Loucy (cell line): ENCODE measurements around the gene PDGFB.

Experiments
- H2AFZ ChIP-seq: fragments of 200-600 bp; sonication (generic); 2 replicates; pipeline ENCODE4 v1.6.0; 2016; ENCODE audit warnings: antibody characterized with exemption, mild to moderate bottlenecking, low read length, moderate library complexity
- H3F3A ChIP-seq: fragments of 200-600 bp; 2 replicates; pipeline ENCODE4 v1.6.0; 2016; ENCODE audit warnings: antibody characterized with exemption, low read depth, mild to moderate bottlenecking
- H3K27me3 ChIP-seq: fragments of 200-600 bp; sonication (generic); 2 replicates; pipeline ENCODE4 v1.6.1; 2014; ENCODE audit warnings: low read length, mild to moderate bottlenecking; ENCODE audit not compliant: insufficient read depth, poor library complexity, severe bottlenecking
- H3K36me3 ChIP-seq: fragments of 200-600 bp; sonication (generic); 2 replicates; pipeline ENCODE4 v1.6.1; 2016; ENCODE audit warnings: low read length; ENCODE audit not compliant: insufficient read depth
- H3K4me1 ChIP-seq: fragments of 200-600 bp; sonication (generic); 2 replicates; pipeline ENCODE4 v1.5.1; 2014; ENCODE audit warnings: low read length, mild to moderate bottlenecking; ENCODE audit not compliant: insufficient read depth, poor library complexity, severe bottlenecking
- H3K4me2 ChIP-seq: fragments of 200-600 bp; sonication (generic); 2 replicates; pipeline ENCODE4 v1.6.0; 2014; ENCODE audit warnings: antibody characterized with exemption, low read length, low read depth, mild to moderate bottlenecking; ENCODE audit not compliant: poor library complexity, severe bottlenecking
- H3K4me3 ChIP-seq: fragments of 200-600 bp; sonication (generic); 2 replicates; pipeline ENCODE4 v1.5.1; 2014; ENCODE audit warnings: low read length, mild to moderate bottlenecking, mixed read lengths; ENCODE audit not compliant: poor library complexity, severe bottlenecking
- H3K79me2 ChIP-seq: fragments of 200-600 bp; sonication (generic); 2 replicates; pipeline ENCODE4 v1.6.1; 2014; ENCODE audit warnings: low read length; ENCODE audit not compliant: insufficient read depth
- H3K9ac ChIP-seq: fragments of 200-600 bp; sonication (generic); 2 replicates; pipeline ENCODE4 v1.6.0; 2014; ENCODE audit warnings: mild to moderate bottlenecking, low read depth, low read length, moderate library complexity; ENCODE audit not compliant: poor library complexity, severe bottlenecking
- H3K9me2 ChIP-seq: fragments of 200-600 bp; sonication (generic); replicated peaks from 2 replicates; pipeline ENCODE4 v1.6.1; 2016; ENCODE audit warnings: low read depth, low read length, mixed read lengths
- H3K9me3 ChIP-seq: fragments of 200-600 bp; sonication (generic); 2 replicates; pipeline ENCODE4 v1.6.1; 2014; ENCODE audit warnings: mild to moderate bottlenecking, antibody characterized with exemption, low read length, low read depth; ENCODE audit not compliant: insufficient read depth
- H4K20me1 ChIP-seq: fragments of 200-600 bp; sonication (generic); 2 replicates; pipeline ENCODE4 v1.6.0; 2014; ENCODE audit warnings: antibody characterized with exemption, low read length, mild to moderate bottlenecking; ENCODE audit not compliant: insufficient read depth, poor library complexity, severe bottlenecking
- EZH2phosphoT487 ChIP-seq: fragments of 200-600 bp; IDR thresholded peaks from 2 replicates; pipeline ENCODE4 v1.6.1; 2018; ENCODE audit warnings: antibody characterized with exemption, mild to moderate bottlenecking, moderate library complexity, borderline replicate concordance
- TF ChIP-seq, protein P1 (sequence below): fragments of 200-600 bp; sonication (generic); conservative IDR thresholded peaks from 2 replicates; pipeline ENCODE4 v1.5.1; 2014; ENCODE audit warnings: mild to moderate bottlenecking, antibody characterized with exemption, low read length

PDGFB gene

DNA sequence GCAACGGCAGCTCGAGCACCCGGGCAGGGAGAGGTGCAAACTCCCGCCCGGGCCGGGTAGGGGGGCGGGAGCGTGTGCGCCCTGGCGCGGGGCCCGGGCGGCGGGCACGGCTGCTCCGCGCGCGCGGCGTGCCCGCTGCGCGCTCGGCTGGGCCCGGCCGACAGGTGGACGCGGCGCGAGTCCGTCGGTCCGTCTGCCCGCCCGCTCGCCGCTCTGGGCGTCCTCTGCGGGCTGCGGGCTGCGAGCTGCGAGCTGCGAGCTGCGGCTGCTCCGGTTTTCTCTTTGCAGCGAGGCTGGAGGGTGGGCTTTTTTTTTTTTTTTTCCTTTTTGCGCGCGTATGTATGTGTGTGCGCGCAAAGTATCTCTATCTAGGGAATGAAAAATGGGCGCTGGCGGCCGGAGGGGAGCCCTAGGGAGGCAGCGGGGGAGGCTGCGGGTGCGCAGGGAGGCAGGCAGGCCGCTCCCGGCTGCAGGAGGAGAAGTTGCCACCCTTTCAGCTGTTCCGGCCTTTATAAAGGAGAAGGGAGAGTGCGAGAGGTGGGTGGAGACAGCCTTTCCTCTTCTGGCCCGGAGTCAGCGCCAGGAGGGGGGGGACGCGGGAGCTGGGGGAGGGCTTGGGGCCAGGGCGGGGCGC, at the start of gene PDGFB:
Gene PDGFB, minus strand, starts transcription at position 487 of the 634 bp plus-strand sequence. CDS start 1,019 bp downstream, outside the sequence.
- Histone ChIP-seq H4K20me1 (no peaks in the 10 kb centered on the region), H3K79me2 (no peaks in the 10 kb centered on the region), H3K4me2 (peak within 1 kb of the TSS; percentile 33), H3K4me1 (peaks cover 10% of the 10 kb centered on the region), H3K9ac (no peak within 1 kb of the TSS), H2AFZ (no peak within 1 kb of the TSS), H3K27me3 (peaks cover 36% of the 10 kb centered on the region), H3K4me3 (peak within 1 kb of the TSS; percentile 61), H3F3A (no peaks in the 10 kb centered on the region), H3K9me2 (no peaks in the 10 kb centered on the region), H3K9me3 (no peaks in the 10 kb centered on the region), H3K36me3 (no peaks in the 10 kb centered on the region)
- TF ChIP-seq EZH2phosphoT487: no peak
- TF ChIP-seq, protein P1, sequence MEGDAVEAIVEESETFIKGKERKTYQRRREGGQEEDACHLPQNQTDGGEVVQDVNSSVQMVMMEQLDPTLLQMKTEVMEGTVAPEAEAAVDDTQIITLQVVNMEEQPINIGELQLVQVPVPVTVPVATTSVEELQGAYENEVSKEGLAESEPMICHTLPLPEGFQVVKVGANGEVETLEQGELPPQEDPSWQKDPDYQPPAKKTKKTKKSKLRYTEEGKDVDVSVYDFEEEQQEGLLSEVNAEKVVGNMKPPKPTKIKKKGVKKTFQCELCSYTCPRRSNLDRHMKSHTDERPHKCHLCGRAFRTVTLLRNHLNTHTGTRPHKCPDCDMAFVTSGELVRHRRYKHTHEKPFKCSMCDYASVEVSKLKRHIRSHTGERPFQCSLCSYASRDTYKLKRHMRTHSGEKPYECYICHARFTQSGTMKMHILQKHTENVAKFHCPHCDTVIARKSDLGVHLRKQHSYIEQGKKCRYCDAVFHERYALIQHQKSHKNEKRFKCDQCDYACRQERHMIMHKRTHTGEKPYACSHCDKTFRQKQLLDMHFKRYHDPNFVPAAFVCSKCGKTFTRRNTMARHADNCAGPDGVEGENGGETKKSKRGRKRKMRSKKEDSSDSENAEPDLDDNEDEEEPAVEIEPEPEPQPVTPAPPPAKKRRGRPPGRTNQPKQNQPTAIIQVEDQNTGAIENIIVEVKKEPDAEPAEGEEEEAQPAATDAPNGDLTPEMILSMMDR: no peak

DNA sequence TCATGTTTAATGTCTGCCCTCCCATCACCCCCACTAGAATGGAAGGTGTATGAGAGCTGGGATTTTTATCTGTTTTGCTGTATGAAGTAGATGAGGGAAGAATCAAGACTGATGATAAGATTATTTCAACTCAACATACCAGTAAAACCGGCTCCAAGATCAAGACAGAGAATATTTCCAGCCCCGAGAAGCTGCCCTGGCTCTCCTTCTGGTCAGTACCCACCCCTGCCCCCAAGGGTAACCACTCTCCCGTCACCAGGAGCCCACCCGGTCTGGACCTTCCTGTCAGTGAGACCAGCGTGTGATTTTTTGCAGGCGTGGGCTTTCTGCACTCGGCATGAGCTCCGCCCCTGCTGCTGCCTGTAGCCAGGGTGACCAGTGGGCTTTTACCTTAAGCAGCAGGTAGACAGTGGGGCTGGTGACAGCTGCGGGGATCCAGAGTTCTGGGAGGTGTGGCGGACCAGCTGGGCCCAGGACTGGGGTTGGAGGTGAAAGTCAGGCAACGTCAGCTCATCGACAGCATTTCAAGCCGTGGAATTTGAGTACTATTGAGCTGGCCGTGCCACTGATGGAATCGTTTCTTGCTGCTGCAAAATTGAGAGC, 49.1 kb upstream of the PDGFB start:
- Histone ChIP-seq H3K27me3 (no peaks in the 10 kb centered on the region), H3K9ac (no peak overlapping the region), H2AFZ (no peak overlapping the region), H3K4me3 (no peak overlapping the region), H3K9me3 (no peaks in the 10 kb centered on the region), H3K36me3 (no peaks in the 10 kb centered on the region), H3K4me1 (peaks cover 9% of the 10 kb centered on the region), H4K20me1 (no peaks in the 10 kb centered on the region), H3K79me2 (no peaks in the 10 kb centered on the region), H3F3A (no peaks in the 10 kb centered on the region), H3K4me2 (no peak overlapping the region), H3K9me2 (no peaks in the 10 kb centered on the region)
- no peak for TF ChIP-seq EZH2phosphoT487
- TF ChIP-seq, protein P1: no peak

DNA sequence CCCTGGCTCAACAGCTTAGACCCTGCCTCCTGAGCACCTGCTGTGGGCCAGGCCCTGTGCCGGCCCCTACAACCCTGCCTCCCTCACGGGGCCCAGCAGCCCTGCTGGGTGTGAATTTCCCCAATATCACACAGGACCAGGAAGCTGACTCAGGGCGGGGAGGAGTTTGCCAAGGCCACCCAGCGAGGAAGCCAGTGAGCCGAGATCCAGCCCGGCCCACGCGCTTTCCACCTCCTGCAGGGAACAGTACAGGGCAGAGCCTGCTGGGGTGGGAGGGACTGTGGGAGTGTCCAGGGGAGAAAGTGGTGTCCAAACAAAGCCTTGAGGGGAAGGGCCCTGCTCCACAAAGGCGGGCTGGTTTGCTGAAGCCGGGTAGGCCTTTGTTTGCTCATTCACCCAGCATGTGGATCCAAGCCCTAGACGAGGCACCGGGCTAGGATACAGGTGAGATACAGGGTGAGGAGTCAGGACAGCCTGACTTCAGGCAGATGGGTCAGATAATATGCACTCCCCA, 47.8 kb upstream of the PDGFB start:
- no peak overlapping the region for H3K9ac ChIP-seq
- no peaks in the 10 kb centered on the region for H3K36me3 ChIP-seq
- H3K4me2 ChIP-seq: no peak overlapping the region
- TF ChIP-seq, protein P1: no peak
- no peak for TF ChIP-seq EZH2phosphoT487
- H3F3A ChIP-seq: no peaks in the 10 kb centered on the region; the same call in 1 of the 2 replicates
- H3K27me3 ChIP-seq: no peaks in the 10 kb centered on the region
- no peaks in the 10 kb centered on the region for H3K79me2 ChIP-seq
- no peaks in the 10 kb centered on the region for H4K20me1 ChIP-seq
- no peak overlapping the region for H3K4me3 ChIP-seq
- H3K9me2 ChIP-seq: no peaks in the 10 kb centered on the region
- no peak overlapping the region for H2AFZ ChIP-seq
- no peaks in the 10 kb centered on the region for H3K9me3 ChIP-seq
- peaks cover 10% of the 10 kb centered on the region for H3K4me1 ChIP-seq
